GM13976 (cell line): ENCODE results near the gene PCDH18.

ENCODE experiments used
- DNase-seq: peaks from one replicate; pipeline ENCODE4 v3.0.0; 2012; ENCODE audit warnings: low spot score
- CTCF ChIP-seq: IDR thresholded peaks from 2 replicates; pipeline ENCODE4 v1.5.1; 2012; ENCODE audit warnings: borderline replicate concordance, mild to moderate bottlenecking; ENCODE audit not compliant: insufficient read depth; ENCODE audit errors: extremely low read depth, missing control alignments, control extremely low read depth
- in situ Hi-C: fragments of 300-500 bp; cut with MboI; formaldehyde crosslinking; loops from one replicate; pipeline ENCODE4 v1.12.0; 2022; ENCODE audit warnings: low sequenced_read_pairs, mixed read lengths, inconsistent platforms; ENCODE audit not compliant: unreplicated experiment

PCDH18 gene

GRCh38 chr4:137471895-137472294, 60.4 kb downstream of the PCDH18 start:
- no peak for DNase-seq
- in situ Hi-C loops: no loop called here

GRCh38 chr4:137471461-137471860, 60.8 kb downstream of the PCDH18 start:
- DNase-seq: no peak
- in situ Hi-C loops: no loop called here
- no peak for TF ChIP-seq CTCF

More at GRCh38 chr4:137471895-137472294, 60.4 kb downstream of the PCDH18 start:
- no peak for TF ChIP-seq CTCF

GRCh38 chr4:137470806-137471205, 61.5 kb downstream of the PCDH18 start:
- in situ Hi-C loops: no loop called here
- no peak for TF ChIP-seq CTCF
- DNase-seq: no peak
